ENCODE measurements around the gene METRN. TPM values are rescaled to one million over a fixed set of nuclear protein-coding genes. Genes with fewer than 3 reads are reported as not detected.

The METRN gene
- total RNA-seq, 1 experiment from 2014 or later = 428 TPM

GRCh38 chr16:676913-677312 is 38.0 kb upstream of the METRN start:
- no peak for DNase-seq (ENCODE audit: low spot score)
- in situ Hi-C loops (cut with HindIII; ENCODE audit: low sequenced_read_pairs) = no loop called here

- in situ Hi-C loops (cut with HindIII; ENCODE audit: low sequenced_read_pairs) = no loop called here
- no peak for DNase-seq (ENCODE audit: low spot score)
Observed at GRCh38 chr16:677316-678190, 37.4 kb upstream of the METRN start.

- peak; percentile 78 for DNase-seq (ENCODE audit: low spot score)
- in situ Hi-C loops (cut with HindIII; ENCODE audit: low sequenced_read_pairs) = no loop called here
Observed at GRCh38 chr16:678209-678857, 36.6 kb upstream of the METRN start.

GRCh38 chr16:678858-679813 is 35.8 kb upstream of the METRN start:
- DNase-seq (ENCODE audit: low spot score) = peak; percentile 76
- in situ Hi-C loops (cut with HindIII; ENCODE audit: low sequenced_read_pairs) = no loop called here

- in situ Hi-C loops (cut with HindIII; ENCODE audit: low sequenced_read_pairs) = no loop called here
Observed at GRCh38 chr16:679814-680624, 34.9 kb upstream of the METRN start, which contains the start of gene STUB1. TSS of gene STUB1 (plus strand) at chr16:680410. CDS start at chr16:680526, 116 bp downstream.

GRCh38 chr16:680625-680945 is 34.3 kb upstream of the METRN start:
- DNase-seq (ENCODE audit: low spot score) = no peak

More at GRCh38 chr16:679814-680624, 34.9 kb upstream of the METRN start, which contains the start of gene STUB1:
- peak; percentile 75 for DNase-seq (ENCODE audit: low spot score)

GRCh38 chr16:680967-681745 is 33.8 kb upstream of the METRN start:
- in situ Hi-C loops (cut with HindIII; ENCODE audit: low sequenced_read_pairs) = no loop called here

More at GRCh38 chr16:680625-680945, 34.3 kb upstream of the METRN start:
- in situ Hi-C loops (cut with HindIII; ENCODE audit: low sequenced_read_pairs) = no loop called here

GRCh38 chr16:681746-682427 is 33.0 kb upstream of the METRN start:
- in situ Hi-C loops (cut with HindIII; ENCODE audit: low sequenced_read_pairs) = no loop called here
- no peak for DNase-seq (ENCODE audit: low spot score)

More at GRCh38 chr16:680967-681745, 33.8 kb upstream of the METRN start:
- peak; percentile 53 for DNase-seq (ENCODE audit: low spot score)

GRCh38 chr16:682493-683395 is 32.2 kb upstream of the METRN start:
- in situ Hi-C loops (cut with HindIII; ENCODE audit: low sequenced_read_pairs) = no loop called here
- no peak for DNase-seq (ENCODE audit: low spot score)

GRCh38 chr16:683396-684070 is 31.4 kb upstream of the METRN start:
- in situ Hi-C loops (cut with HindIII; ENCODE audit: low sequenced_read_pairs) = no loop called here
- DNase-seq (ENCODE audit: low spot score) = no peak

GRCh38 chr16:684071-684794 is 30.7 kb upstream of the METRN start, which contains the start of gene JMJD8:
TSS of gene JMJD8 (minus strand) at chr16:684334. CDS start at chr16:684319, 15 bp downstream.
- in situ Hi-C loops (cut with HindIII; ENCODE audit: low sequenced_read_pairs) = no loop called here
- DNase-seq (ENCODE audit: low spot score) = peak; percentile 91

GRCh38 chr16:684961-685696 is 29.8 kb upstream of the METRN start:
- in situ Hi-C loops (cut with HindIII; ENCODE audit: low sequenced_read_pairs) = no loop called here
- no peak for DNase-seq (ENCODE audit: low spot score)

GRCh38 chr16:685967-686366 is 29.0 kb upstream of the METRN start:
- peak; percentile 55 for DNase-seq (ENCODE audit: low spot score)
- in situ Hi-C loops (cut with HindIII; ENCODE audit: low sequenced_read_pairs) = no loop called here

GRCh38 chr16:686459-687260 is 28.3 kb upstream of the METRN start:
- no peak for DNase-seq (ENCODE audit: low spot score)
- in situ Hi-C loops (cut with HindIII; ENCODE audit: low sequenced_read_pairs) = no loop called here

All from G401 (cell line).